ENCODE results near the gene FMNL2.

Gene FMNL2

DNA sequence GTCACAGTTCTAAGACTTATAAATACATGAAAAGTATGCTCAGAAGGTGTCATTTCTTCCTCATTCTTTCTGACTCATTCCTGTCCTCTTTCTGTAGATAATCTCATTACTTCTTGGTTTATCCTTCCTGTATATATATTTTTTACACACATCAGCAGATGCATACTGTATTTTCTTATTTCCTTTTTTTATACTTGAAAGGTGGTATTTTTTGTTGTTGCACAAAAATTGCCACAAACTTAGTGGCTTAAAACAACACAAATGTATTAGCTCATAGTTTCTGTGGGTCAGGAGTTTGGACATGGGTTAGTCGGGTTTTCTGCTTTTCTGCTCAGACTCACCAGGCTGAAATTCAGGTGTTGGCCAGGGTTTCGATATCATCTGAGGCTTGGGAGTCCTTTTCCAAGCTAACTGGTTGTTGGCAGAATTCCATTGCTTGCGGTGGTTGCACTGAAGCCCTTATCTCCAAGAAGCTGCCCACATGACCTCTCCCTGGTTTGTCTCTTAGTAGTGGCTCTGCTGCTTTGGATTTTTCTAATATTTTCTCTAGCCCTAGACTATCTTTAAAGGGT is 162.6 kb downstream of the FMNL2 start:
- no peak for TF ChIP-seq ZNF521 (tag by site-specific recombination; IDR thresholded peaks at IDR 0.05)
- TF ChIP-seq, protein P1, sequence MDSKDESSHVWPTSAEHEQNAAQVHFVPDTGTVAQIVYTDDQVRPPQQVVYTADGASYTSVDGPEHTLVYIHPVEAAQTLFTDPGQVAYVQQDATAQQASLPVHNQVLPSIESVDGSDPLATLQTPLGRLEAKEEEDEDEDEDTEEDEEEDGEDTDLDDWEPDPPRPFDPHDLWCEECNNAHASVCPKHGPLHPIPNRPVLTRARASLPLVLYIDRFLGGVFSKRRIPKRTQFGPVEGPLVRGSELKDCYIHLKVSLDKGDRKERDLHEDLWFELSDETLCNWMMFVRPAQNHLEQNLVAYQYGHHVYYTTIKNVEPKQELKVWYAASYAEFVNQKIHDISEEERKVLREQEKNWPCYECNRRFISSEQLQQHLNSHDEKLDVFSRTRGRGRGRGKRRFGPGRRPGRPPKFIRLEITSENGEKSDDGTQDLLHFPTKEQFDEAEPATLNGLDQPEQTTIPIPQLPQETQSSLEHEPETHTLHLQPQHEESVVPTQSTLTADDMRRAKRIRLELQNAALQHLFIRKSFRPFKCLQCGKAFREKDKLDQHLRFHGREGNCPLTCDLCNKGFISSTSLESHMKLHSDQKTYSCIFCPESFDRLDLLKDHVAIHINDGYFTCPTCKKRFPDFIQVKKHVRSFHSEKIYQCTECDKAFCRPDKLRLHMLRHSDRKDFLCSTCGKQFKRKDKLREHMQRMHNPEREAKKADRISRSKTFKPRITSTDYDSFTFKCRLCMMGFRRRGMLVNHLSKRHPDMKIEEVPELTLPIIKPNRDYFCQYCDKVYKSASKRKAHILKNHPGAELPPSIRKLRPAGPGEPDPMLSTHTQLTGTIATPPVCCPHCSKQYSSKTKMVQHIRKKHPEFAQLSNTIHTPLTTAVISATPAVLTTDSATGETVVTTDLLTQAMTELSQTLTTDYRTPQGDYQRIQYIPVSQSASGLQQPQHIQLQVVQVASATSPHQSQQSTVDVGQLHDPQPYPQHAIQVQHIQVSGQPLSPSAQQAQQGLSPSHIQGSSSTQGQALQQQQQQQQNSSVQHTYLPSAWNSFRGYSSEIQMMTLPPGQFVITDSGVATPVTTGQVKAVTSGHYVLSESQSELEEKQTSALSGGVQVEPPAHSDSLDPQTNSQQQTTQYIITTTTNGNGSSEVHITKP (tag by site-specific recombination; IDR thresholded peaks at IDR 0.05) = 0 out of 2 replicates have a peak, but pooled peaks have one; percentile 10
- TF ChIP-seq TRIM28 (IDR thresholded peaks at IDR 0.05; ENCODE audit: borderline replicate concordance, low read length) = 0 out of 2 replicates have a peak, but pooled peaks have one; percentile 18
- Histone ChIP-seq H3K4me1 (ENCODE audit: control insufficient read depth, insufficient read depth, low read length) (peaks cover 24% of the 10 kb centered on the region), H3K4me3 (ENCODE audit: low read depth, low read length) (no peak overlapping the region), H3K36me3 (ENCODE audit: control insufficient read depth in 2 of 2, insufficient read depth in 1 of 2, low read length in 2 of 2) (no peaks in the 10 kb centered on the region), H3K27ac (ENCODE audit: extremely low read depth, low read depth, low read length) (no peak overlapping the region), H3K9me3 (ENCODE audit: control insufficient read depth, insufficient read depth, low read depth, low read length) (no peaks in the 10 kb centered on the region)
- CTCF ChIA-PET = interaction anchor here (0.7 kb wide), 1 partner anchor 102 kb away, joined by 3 read pairs; no protein-coding TSS in a partner anchor
- POLR2A ChIA-PET = no interaction called here

DNA sequence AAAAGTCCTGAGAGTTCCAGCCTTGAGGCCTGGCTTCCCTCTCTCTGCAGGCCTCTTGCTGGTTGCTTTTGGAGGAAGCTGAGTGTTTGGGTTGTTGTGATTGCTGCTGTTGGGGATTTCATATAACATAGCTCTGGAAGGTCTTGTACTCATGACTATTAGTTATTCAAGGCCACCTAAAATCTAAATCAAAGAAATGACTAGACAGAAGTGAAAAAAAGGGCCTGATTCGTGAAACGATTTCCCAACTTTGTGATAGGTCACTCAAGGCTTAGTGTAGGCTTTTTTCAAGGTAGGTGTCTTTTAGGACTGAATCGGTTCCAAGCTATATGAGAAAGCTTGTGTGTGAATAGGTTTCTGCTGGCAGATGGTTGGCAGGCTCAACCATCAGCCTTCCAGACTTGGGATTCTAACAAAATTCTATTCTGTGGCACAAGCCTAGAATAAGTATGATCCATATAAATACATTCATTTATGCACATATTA is 164.4 kb downstream of the FMNL2 start:
- ChIA-PET POLR2A (no interaction called here), CTCF (interaction anchor here (0.7 kb wide), 1 partner anchor 217 kb away, joined by 3 read pairs; no protein-coding TSS in a partner anchor)
- no peaks in the 10 kb centered on the region for H3K36me3 ChIP-seq (ENCODE audit: control insufficient read depth in 2 of 2, insufficient read depth in 1 of 2, low read length in 2 of 2)
- no peak overlapping the region for H3K4me3 ChIP-seq (ENCODE audit: low read depth, low read length)
- H3K4me1 ChIP-seq (ENCODE audit: control insufficient read depth, insufficient read depth, low read length) = peaks cover 17% of the 10 kb centered on the region
- TF ChIP-seq ZNF423 (tag by site-specific recombination; IDR thresholded peaks at IDR 0.05) = no peak
- TF ChIP-seq ZSCAN30 (tag by site-specific recombination; IDR thresholded peaks at IDR 0.05) = no peak
- TF ChIP-seq, protein P2, sequence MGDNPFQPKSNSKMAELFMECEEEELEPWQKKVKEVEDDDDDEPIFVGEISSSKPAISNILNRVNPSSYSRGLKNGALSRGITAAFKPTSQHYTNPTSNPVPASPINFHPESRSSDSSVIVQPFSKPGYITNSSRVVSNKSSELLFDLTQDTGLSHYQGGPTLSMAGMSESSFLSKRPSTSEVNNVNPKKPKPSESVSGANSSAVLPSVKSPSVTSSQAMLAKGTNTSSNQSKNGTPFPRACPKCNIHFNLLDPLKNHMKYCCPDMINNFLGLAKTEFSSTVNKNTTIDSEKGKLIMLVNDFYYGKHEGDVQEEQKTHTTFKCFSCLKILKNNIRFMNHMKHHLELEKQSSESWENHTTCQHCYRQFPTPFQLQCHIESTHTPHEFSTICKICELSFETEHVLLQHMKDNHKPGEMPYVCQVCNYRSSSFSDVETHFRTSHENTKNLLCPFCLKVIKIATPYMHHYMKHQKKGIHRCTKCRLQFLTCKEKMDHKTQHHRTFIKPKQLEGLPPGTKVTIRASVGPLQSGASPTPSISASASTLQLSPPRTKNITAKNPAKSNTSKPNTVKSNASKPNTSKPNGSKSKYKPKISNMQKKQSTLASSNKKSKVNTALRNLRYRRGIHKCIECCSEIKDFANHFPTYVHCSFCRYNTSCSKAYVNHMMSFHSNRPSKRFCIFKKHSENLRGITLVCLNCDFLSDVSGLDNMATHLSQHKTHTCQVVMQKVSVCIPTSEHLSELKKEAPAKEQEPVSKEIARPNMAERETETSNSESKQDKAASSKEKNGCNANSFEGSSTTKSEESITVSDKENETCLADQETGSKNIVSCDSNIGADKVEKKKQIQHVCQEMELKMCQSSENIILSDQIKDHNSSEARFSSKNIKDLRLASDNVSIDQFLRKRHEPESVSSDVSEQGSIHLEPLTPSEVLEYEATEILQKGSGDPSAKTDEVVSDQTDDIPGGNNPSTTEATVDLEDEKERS (tag by site-specific recombination; IDR thresholded peaks at IDR 0.05) = no peak
- TF ChIP-seq ZNF623 (tag by site-specific recombination; IDR thresholded peaks at IDR 0.05) = no peak
- TF ChIP-seq ZNF221 (tag by site-specific recombination; IDR thresholded peaks at IDR 0.05; ENCODE audit: borderline replicate concordance) = no peak
- H3K27ac ChIP-seq (ENCODE audit: extremely low read depth, low read depth, low read length) = no peak overlapping the region
- no peaks in the 10 kb centered on the region for H3K9me3 ChIP-seq (ENCODE audit: control insufficient read depth, insufficient read depth, low read depth, low read length)

DNA sequence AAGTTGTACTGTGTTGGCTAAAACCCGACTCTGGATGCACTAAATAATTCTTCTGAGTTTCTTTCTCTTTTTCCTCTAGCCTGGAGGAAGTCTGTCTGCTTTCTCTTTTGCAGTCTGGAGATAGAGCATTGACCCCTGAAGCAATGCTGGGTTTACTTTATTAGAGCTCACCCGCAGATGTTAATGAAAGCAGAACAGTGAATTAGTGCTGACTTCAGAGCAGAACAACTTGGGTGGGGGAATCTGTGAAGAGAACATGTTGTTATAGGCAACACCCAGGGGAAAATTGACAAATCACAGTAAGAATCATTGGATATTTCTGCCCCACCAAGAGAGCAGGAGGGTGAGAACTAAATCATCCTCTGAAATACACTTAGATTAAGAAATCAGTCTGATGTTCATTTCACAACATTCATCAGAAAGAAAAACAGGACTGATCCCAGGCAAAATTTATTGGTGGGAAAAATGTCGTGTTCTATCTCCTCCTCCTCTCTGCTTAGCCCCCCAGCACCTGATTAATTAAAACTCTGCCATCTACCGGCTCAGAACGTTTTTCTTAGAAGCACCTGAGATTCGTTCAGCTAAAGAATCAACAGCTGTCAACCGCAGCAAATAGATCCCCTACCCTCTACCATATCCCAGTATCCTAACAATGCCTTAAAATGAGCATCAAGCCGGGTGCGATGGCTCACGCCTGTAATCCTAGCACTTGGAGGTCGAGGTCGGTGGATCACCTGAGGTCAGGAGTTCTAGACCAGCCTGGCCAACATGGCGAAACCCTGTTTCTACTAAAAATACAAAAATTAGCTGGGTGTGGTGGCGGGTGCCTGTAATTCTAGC is 165.1 kb downstream of the FMNL2 start:
- ChIA-PET CTCF (no interaction called here), POLR2A (no interaction called here)
- Histone ChIP-seq H3K36me3 (ENCODE audit: control insufficient read depth in 2 of 2, insufficient read depth in 1 of 2, low read length in 2 of 2) (no peaks in the 10 kb centered on the region), H3K4me3 (ENCODE audit: low read depth, low read length) (no peak overlapping the region), H3K4me1 (ENCODE audit: control insufficient read depth, insufficient read depth, low read length) (peaks cover 17% of the 10 kb centered on the region), H3K9me3 (ENCODE audit: control insufficient read depth, insufficient read depth, low read depth, low read length) (no peaks in the 10 kb centered on the region), H3K27ac (ENCODE audit: extremely low read depth, low read depth, low read length) (no peak overlapping the region)
- TF ChIP-seq ZNF335 (tag by site-specific recombination; conservative IDR thresholded peaks at IDR 0.05) = no peak
- TF ChIP-seq ZNF239 (tag by site-specific recombination; IDR thresholded peaks at IDR 0.05) = no peak
- peak; percentile 75 for TF ChIP-seq ZNF10 (tag by site-specific recombination; IDR thresholded peaks at IDR 0.05)

Data from HEK293 (cell line).